ENCODE data around the gene CD99L2. TPM values are rescaled to one million over a fixed set of nuclear protein-coding genes. Genes with fewer than 3 reads are reported as not detected.

CD99L2 gene
- total and polyA plus RNA-seq, 2 experiments from 2014 or later = 37.9 to 71.7 TPM

DNA sequence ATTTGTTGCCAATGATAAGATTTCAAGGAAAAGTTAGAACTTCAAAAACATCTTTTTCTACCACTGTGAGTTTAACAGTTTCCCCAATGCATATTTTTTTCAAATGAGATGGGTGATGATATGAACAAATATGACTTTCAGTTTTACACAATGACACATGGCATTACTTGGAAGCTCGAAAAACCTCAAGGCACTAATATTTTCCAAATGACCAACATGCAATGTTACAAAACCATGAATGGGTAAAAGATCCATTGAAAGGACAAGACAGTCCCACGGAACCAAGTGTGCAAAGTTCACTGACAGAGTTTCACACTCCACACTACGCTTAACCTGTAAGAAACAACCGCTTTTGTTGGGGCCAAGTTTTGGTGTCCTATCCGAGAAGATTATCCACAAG, 84.5 kb downstream of the CD99L2 start:
- no peak overlapping the region for H3K9ac ChIP-seq
- peaks cover 6% of the 10 kb centered on the region; the same call in 1 of the 2 replicates for H3K4me1 ChIP-seq (ENCODE audit: insufficient read depth)
- H3K27ac ChIP-seq = peak overlapping the region; percentile 21; the same call in 1 of the 2 replicates
- WGBS, 2 experiments (ENCODE audit: low coverage in 1 of 2, low lambda C conversion rate in 2 of 2, missing lambda C conversion rate in 2 of 2) = 46 to 60% methylated on average over 5 of the region's 5 CpGs
- H3K9me2 ChIP-seq (ENCODE audit: insufficient read depth) = no peaks in the 10 kb centered on the region
- H3F3A ChIP-seq (ENCODE audit: insufficient read depth) = no peaks in the 10 kb centered on the region
- no peak overlapping the region for H3K4me2 ChIP-seq (ENCODE audit: unreplicated experiment)
- H3K79me2 ChIP-seq (ENCODE audit: insufficient read depth) = no peaks in the 10 kb centered on the region
- in situ Hi-C loops (cut with MboI) = no loop called here
- no peaks in the 10 kb centered on the region for H4K20me1 ChIP-seq (ENCODE audit: insufficient read depth)
- H3K27me3 ChIP-seq (replicated peaks; ENCODE audit: insufficient read depth) = no peaks in the 10 kb centered on the region
- no peak overlapping the region for H3K4me3 ChIP-seq
- H2AFZ ChIP-seq = no peak overlapping the region
- TF ChIP-seq EZH2phosphoT487 (IDR thresholded peaks at IDR 0.05; ENCODE audit: insufficient read depth, low read depth) (no peak), EZH2 (IDR thresholded peaks at IDR 0.05; ENCODE audit: insufficient read depth, poor library complexity, severe bottlenecking) (no peak)
- H3K36me3 ChIP-seq (ENCODE audit: low read depth) = no peaks in the 10 kb centered on the region
- peak; percentile 52 for DNase-seq
- H3K9me3 ChIP-seq (ENCODE audit: low read depth) = no peaks in the 10 kb centered on the region

DNA sequence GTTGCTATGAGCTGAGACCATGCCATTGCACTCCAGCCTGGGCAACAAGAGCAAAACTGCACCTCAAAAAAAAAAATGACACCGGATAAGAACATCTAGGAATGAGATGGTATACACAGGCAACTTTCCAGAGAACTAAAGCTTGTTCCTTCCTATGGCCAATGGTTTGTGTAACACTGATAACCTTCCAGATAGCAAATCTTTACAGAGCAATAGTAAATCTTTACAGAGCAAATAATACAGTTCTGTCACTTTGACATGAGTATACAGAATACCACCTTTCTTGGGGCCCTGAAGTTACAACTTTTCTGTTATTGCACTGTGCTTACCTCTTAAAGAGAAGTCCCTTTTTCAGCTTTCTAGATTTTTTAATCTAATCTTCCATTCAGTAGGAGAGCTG, 91.6 kb downstream of the CD99L2 start:
- H3K36me3 ChIP-seq (ENCODE audit: low read depth) = no peaks in the 10 kb centered on the region
- H3K9me3 ChIP-seq (ENCODE audit: low read depth) = no peaks in the 10 kb centered on the region
- in situ Hi-C loops (cut with MboI) = no loop called here
- no peaks in the 10 kb centered on the region for H3K4me1 ChIP-seq (ENCODE audit: insufficient read depth)
- no peaks in the 10 kb centered on the region for H3K79me2 ChIP-seq (ENCODE audit: insufficient read depth)
- H3K9me2 ChIP-seq (ENCODE audit: insufficient read depth) = no peaks in the 10 kb centered on the region
- no peak overlapping the region for H2AFZ ChIP-seq
- H3F3A ChIP-seq (ENCODE audit: insufficient read depth) = no peaks in the 10 kb centered on the region
- no peak overlapping the region for H3K4me2 ChIP-seq (ENCODE audit: unreplicated experiment)
- H3K27ac ChIP-seq = no peak overlapping the region
- 100% methylated on average over 1 of the region's 1 CpG for WGBS, 2 experiments (ENCODE audit: low coverage in 1 of 2, low lambda C conversion rate in 2 of 2, missing lambda C conversion rate in 2 of 2)
- H3K4me3 ChIP-seq = no peak overlapping the region
- DNase-seq = no peak
- no peak overlapping the region for H3K9ac ChIP-seq
- H4K20me1 ChIP-seq (ENCODE audit: insufficient read depth) = no peaks in the 10 kb centered on the region
- TF ChIP-seq EZH2 (IDR thresholded peaks at IDR 0.05; ENCODE audit: insufficient read depth, poor library complexity, severe bottlenecking) (no peak), EZH2phosphoT487 (IDR thresholded peaks at IDR 0.05; ENCODE audit: insufficient read depth, low read depth) (no peak)
- H3K27me3 ChIP-seq (replicated peaks; ENCODE audit: insufficient read depth) = no peaks in the 10 kb centered on the region

DNA sequence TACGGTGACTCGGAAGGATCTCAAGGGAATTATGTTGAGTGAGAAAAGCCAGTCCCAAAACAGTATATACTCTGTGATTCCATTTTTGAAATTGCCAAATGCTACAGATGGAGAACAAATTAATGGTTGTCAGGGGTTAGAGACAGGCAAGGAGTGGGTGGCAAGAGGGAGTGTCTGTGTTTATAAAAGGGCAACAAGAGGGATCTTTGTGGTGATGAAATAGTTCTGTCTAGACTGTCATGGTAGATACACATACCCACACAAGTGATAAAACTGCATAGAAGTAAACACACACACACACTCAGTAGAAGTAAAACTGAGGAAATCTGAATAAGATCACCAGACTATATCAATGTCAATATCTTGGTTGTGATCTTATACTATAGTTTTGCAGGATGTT, 92.7 kb downstream of the CD99L2 start:
- no peak for TF ChIP-seq EZH2 (IDR thresholded peaks at IDR 0.05; ENCODE audit: insufficient read depth, poor library complexity, severe bottlenecking)
- no peak for TF ChIP-seq EZH2phosphoT487 (IDR thresholded peaks at IDR 0.05; ENCODE audit: insufficient read depth, low read depth)
- WGBS, 2 experiments (ENCODE audit: low coverage in 1 of 2, low lambda C conversion rate in 2 of 2, missing lambda C conversion rate in 2 of 2) = 85 to 86% methylated on average over 2 of the region's 2 CpGs
- in situ Hi-C loops (cut with MboI) = no loop called here
- Histone ChIP-seq H3K4me2 (ENCODE audit: unreplicated experiment) (no peak overlapping the region), H3K9me3 (ENCODE audit: low read depth) (no peaks in the 10 kb centered on the region), H4K20me1 (ENCODE audit: insufficient read depth) (no peaks in the 10 kb centered on the region), H3F3A (ENCODE audit: insufficient read depth) (no peaks in the 10 kb centered on the region), H3K79me2 (ENCODE audit: insufficient read depth) (no peaks in the 10 kb centered on the region), H3K27me3 (replicated peaks; ENCODE audit: insufficient read depth) (no peaks in the 10 kb centered on the region), H3K9ac (no peak overlapping the region), H3K36me3 (ENCODE audit: low read depth) (no peaks in the 10 kb centered on the region), H2AFZ (no peak overlapping the region), H3K4me1 (ENCODE audit: insufficient read depth) (no peaks in the 10 kb centered on the region), H3K9me2 (ENCODE audit: insufficient read depth) (no peaks in the 10 kb centered on the region), H3K4me3 (no peak overlapping the region), H3K27ac (no peak overlapping the region)
- no peak for DNase-seq

DNA sequence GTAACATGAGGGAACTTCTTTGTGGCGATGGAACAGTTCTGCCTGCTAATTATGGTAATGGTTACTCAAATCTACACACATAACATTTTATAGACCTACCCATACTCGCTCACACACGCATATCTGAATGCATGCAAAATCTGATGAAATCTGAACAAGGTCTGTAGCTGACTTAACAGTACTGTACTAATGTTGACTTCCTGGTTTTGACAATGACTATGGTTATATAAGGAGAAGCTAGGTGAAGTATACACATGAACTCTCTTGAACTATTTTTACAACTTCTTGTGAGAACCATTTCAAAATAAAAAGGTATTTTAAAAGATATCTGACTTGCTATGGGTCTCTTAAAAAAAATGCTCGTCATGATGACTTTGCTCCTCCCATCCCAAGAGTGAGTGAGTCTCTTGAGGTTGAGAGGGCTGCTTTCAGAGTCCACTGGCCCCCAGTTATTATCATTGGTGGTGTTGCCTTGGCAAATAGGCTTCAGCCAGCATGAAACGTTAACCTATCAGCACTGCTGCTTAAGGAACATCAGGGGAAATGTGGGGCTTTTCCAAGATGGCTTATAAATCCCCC, 105.4 kb downstream of the CD99L2 start:
- H3K9me3 ChIP-seq (ENCODE audit: low read depth) = no peaks in the 10 kb centered on the region
- H2AFZ ChIP-seq = no peak overlapping the region
- no peaks in the 10 kb centered on the region; the same call in 1 of the 2 replicates for H4K20me1 ChIP-seq (ENCODE audit: insufficient read depth)
- 96% methylated on average over 5 of the region's 5 CpGs for WGBS, 2 experiments (ENCODE audit: low coverage in 1 of 2, low lambda C conversion rate in 2 of 2, missing lambda C conversion rate in 2 of 2)
- no peaks in the 10 kb centered on the region for H3K36me3 ChIP-seq (ENCODE audit: low read depth)
- no peaks in the 10 kb centered on the region for H3F3A ChIP-seq (ENCODE audit: insufficient read depth)
- H3K27me3 ChIP-seq (replicated peaks; ENCODE audit: insufficient read depth) = no peaks in the 10 kb centered on the region
- no peak overlapping the region for H3K4me2 ChIP-seq (ENCODE audit: unreplicated experiment)
- TF ChIP-seq EZH2 (IDR thresholded peaks at IDR 0.05; ENCODE audit: insufficient read depth, poor library complexity, severe bottlenecking) = no peak
- no peak for TF ChIP-seq EZH2phosphoT487 (IDR thresholded peaks at IDR 0.05; ENCODE audit: insufficient read depth, low read depth)
- no peak overlapping the region for H3K4me3 ChIP-seq
- no peak overlapping the region for H3K9ac ChIP-seq
- H3K79me2 ChIP-seq (ENCODE audit: insufficient read depth) = no peaks in the 10 kb centered on the region
- no peak for DNase-seq
- H3K4me1 ChIP-seq (ENCODE audit: insufficient read depth) = no peaks in the 10 kb centered on the region
- in situ Hi-C loops (cut with MboI) = loop anchor here (25.0 kb wide), 1 partner anchor 194 kb away; the partner anchor contains the start of gene HMGB3
- no peak overlapping the region for H3K27ac ChIP-seq
- no peaks in the 10 kb centered on the region for H3K9me2 ChIP-seq (ENCODE audit: insufficient read depth)

Measured in GM23248 (cell line).